Esophagus muscularis mucosa (tissue), 3 donors: ENCODE measurements around the gene ATRNL1.

Source experiments
- CTCF ChIP-seq, 3 experiments: fragments of 200-600 bp in 2 of 3; fragments of 450-650 bp in 1 of 3; sonication (generic) in 2 of 3; IDR thresholded peaks; one replicate each; pipeline ENCODE4 v1.5.1; 2017 to 2019; ENCODE audit warnings: antibody characterized with exemption in 3 of 3, mild to moderate bottlenecking in 2 of 3, moderate library complexity in 1 of 3
- POLR2A ChIP-seq: fragments of 450-650 bp; IDR thresholded peaks from one replicate; pipeline ENCODE4 v1.6.1; 2017; ENCODE audit warnings: antibody characterized with exemption, moderate library complexity, mild to moderate bottlenecking, low read depth

- no peak for TF ChIP-seq CTCF (IDR thresholded peaks at IDR 0.05)
- TF ChIP-seq POLR2A: no peak
These were observed 864.7 kb downstream of the ATRNL1 start for GRCh38 chr10:115957786-115958442.
